HG02981 (cell line): ENCODE data around the gene SDK1.

Experiments used
- ATAC-seq: cut with Tn5 transposase; IDR thresholded peaks from one replicate; pipeline ENCODE4 v1.9.1; 2021; ENCODE audit warnings: mild to moderate bottlenecking, moderate library complexity; ENCODE audit not compliant: unreplicated experiment

The SDK1 gene

GRCh38 chr7:4110438-4110837, 809.4 kb downstream of the SDK1 start:
- ATAC-seq = no peak

GRCh38 chr7:4111166-4111565, 810.1 kb downstream of the SDK1 start:
- no peak for ATAC-seq

- ATAC-seq = no peak
Observed at GRCh38 chr7:4113271-4113670, 812.2 kb downstream of the SDK1 start.

- ATAC-seq = no peak
Observed at GRCh38 chr7:4113976-4114375, 812.9 kb downstream of the SDK1 start.

GRCh38 chr7:4115442-4115841, 814.4 kb downstream of the SDK1 start:
- no peak for ATAC-seq

- ATAC-seq = no peak
Observed at GRCh38 chr7:4115941-4116610, 815.0 kb downstream of the SDK1 start.

- ATAC-seq = no peak
Observed at GRCh38 chr7:4119848-4120247, 818.8 kb downstream of the SDK1 start.

GRCh38 chr7:4123346-4123745, 822.3 kb downstream of the SDK1 start:
- no peak for ATAC-seq

- ATAC-seq = no peak
Observed at GRCh38 chr7:4123823-4124222, 822.8 kb downstream of the SDK1 start.

GRCh38 chr7:4124556-4125477, 823.8 kb downstream of the SDK1 start:
- ATAC-seq = no peak

GRCh38 chr7:4127909-4128560, 827.0 kb downstream of the SDK1 start:
- ATAC-seq = no peak

- no peak for ATAC-seq
Observed at GRCh38 chr7:4129481-4130122, 828.5 kb downstream of the SDK1 start.

- no peak for ATAC-seq
Observed at GRCh38 chr7:4131063-4131462, 830.0 kb downstream of the SDK1 start.

- no peak for ATAC-seq
Observed at GRCh38 chr7:4132221-4132620, 831.2 kb downstream of the SDK1 start.

GRCh38 chr7:4133491-4134044, 832.5 kb downstream of the SDK1 start:
- no peak for ATAC-seq

- no peak for ATAC-seq
Observed at GRCh38 chr7:4134204-4134603, 833.2 kb downstream of the SDK1 start.

- ATAC-seq = no peak
Observed at GRCh38 chr7:4134631-4135030, 833.6 kb downstream of the SDK1 start.

GRCh38 chr7:4135301-4135700, 834.2 kb downstream of the SDK1 start:
- no peak for ATAC-seq

GRCh38 chr7:4136036-4136435, 835.0 kb downstream of the SDK1 start:
- ATAC-seq = no peak

GRCh38 chr7:4136501-4137110, 835.6 kb downstream of the SDK1 start:
- no peak for ATAC-seq
